Astrocyte (in vitro differentiated cells and primary cell): ENCODE measurements around the gene UTS2B.

Experiments used
- CTCF ChIP-seq: IDR thresholded peaks from 2 replicates; pipeline ENCODE4 v1.5.1; 2011; ENCODE audit warnings: low read depth, mild to moderate bottlenecking, inconsistent platforms, low read length, moderate library complexity; ENCODE audit not compliant: insufficient read depth
- EZH2 ChIP-seq: IDR thresholded peaks from 2 replicates; pipeline ENCODE4 v1.6.1; 2012; ENCODE audit warnings: mild to moderate bottlenecking, low read length, inconsistent platforms; ENCODE audit not compliant: insufficient read depth

GRCh38 chr3:191355406-191355805 lies 25.1 kb upstream of the UTS2B start:
- TF ChIP-seq CTCF, result no peak
- no peak for TF ChIP-seq EZH2
